ENCODE measurements around the gene KLC4.

KLC4 gene

GRCh38 chr6:43103253-43103876, 43.9 kb downstream of the KLC4 start:
- no peak for TF ChIP-seq ESRRG (CRISPR knock-in tag; IDR thresholded peaks at IDR 0.05)
- TF ChIP-seq TOX (CRISPR knock-in tag; IDR thresholded peaks at IDR 0.05; ENCODE audit: borderline replicate concordance) = no peak
- TF ChIP-seq SNAI2 (CRISPR knock-in tag; IDR thresholded peaks at IDR 0.05) = no peak
- no peak for TF ChIP-seq ARNTL (CRISPR knock-in tag; IDR thresholded peaks at IDR 0.05; ENCODE audit: borderline replicate concordance, low read depth)
- TF ChIP-seq TSHZ2 (CRISPR knock-in tag; IDR thresholded peaks at IDR 0.05) = no peak
- ATAC-seq = no peak

GRCh38 chr6:43105538-43106222, 46.2 kb downstream of the KLC4 start:
- no peak for TF ChIP-seq TOX (CRISPR knock-in tag; IDR thresholded peaks at IDR 0.05; ENCODE audit: borderline replicate concordance)
- no peak for TF ChIP-seq GLIS3 (CRISPR knock-in tag; IDR thresholded peaks at IDR 0.05)
- no peak for TF ChIP-seq POU6F1 (CRISPR knock-in tag; IDR thresholded peaks at IDR 0.05; ENCODE audit: borderline replicate concordance, low read depth)
- TF ChIP-seq CSDC2 (CRISPR knock-in tag; IDR thresholded peaks at IDR 0.05) = no peak
- no peak for TF ChIP-seq SNAI2 (CRISPR knock-in tag; IDR thresholded peaks at IDR 0.05)
- no peak for TF ChIP-seq ZNF70 (CRISPR knock-in tag; IDR thresholded peaks at IDR 0.05)
- TF ChIP-seq CSRNP3 (CRISPR knock-in tag; IDR thresholded peaks at IDR 0.05) = no peak
- ATAC-seq = no peak

GRCh38 chr6:43107344-43108062, 48.1 kb downstream of the KLC4 start:
- TF ChIP-seq PATZ1 (CRISPR knock-in tag; IDR thresholded peaks at IDR 0.05; ENCODE audit: borderline replicate concordance) = no peak
- TF ChIP-seq ARNTL (CRISPR knock-in tag; IDR thresholded peaks at IDR 0.05; ENCODE audit: borderline replicate concordance, low read depth) = no peak
- TF ChIP-seq ZNF70 (CRISPR knock-in tag; IDR thresholded peaks at IDR 0.05) = no peak
- no peak for ATAC-seq

GRCh38 chr6:43113431-43114260, 54.2 kb downstream of the KLC4 start:
- TF ChIP-seq TSHZ2 (CRISPR knock-in tag; IDR thresholded peaks at IDR 0.05) (0 out of 2 replicates have a peak, but pooled peaks have one; percentile 32), PATZ1 (CRISPR knock-in tag; IDR thresholded peaks at IDR 0.05; ENCODE audit: borderline replicate concordance) (no peak), ZNF70 (CRISPR knock-in tag; IDR thresholded peaks at IDR 0.05) (no peak), ARNTL (CRISPR knock-in tag; IDR thresholded peaks at IDR 0.05; ENCODE audit: borderline replicate concordance, low read depth) (0 out of 2 replicates have a peak, but pooled peaks have one; percentile 13)
- ATAC-seq = peak; percentile 63
